NT2/D1 (cell line): ENCODE data around the gene GNG4.
"Not testable (repeated sequence)": the region's sequence is repeated elsewhere in the genome, so short reads cannot be mapped to it uniquely, and the experiment has no call there.

Experiments
- SUZ12 ChIP-seq: IDR thresholded peaks from 2 replicates; pipeline ENCODE4 v1.6.1; 2011; ENCODE audit not compliant: insufficient read length, insufficient read depth; ENCODE audit errors: extremely low read depth
- ZNF274 ChIP-seq: IDR thresholded peaks from 2 replicates; pipeline ENCODE4 v1.6.1; 2011; ENCODE audit warnings: mild to moderate bottlenecking, low read depth, low read length

DNA sequence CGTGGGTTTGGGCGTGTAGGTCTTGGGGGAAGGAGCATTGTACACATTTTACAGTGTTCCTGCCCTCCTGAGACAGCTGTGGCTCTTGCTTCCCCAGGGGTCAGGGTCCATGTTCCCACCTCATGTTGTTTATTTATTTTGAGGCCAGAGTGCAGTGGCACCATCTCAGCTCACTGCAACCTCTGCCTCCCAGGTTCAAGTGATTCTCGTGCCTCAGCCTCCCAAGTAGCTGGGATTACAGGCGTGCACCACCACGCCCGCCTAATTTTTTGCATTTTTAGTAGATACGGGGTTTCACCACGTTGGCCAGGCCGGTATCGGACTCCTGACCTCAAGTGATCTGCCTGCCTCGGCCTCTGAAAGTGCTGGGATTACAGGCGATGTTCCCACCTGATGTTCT, 2.0 kb downstream of the GNG4 start:
- not testable (repeated sequence) for TF ChIP-seq SUZ12, ZNF274
